AG09319 (cell line): ENCODE results near the gene SPTBN5.

ENCODE experiments used
- DNase-seq: peaks from one replicate; pipeline ENCODE4 v3.0.0-alpha.2; 2010; ENCODE audit warnings: low read depth; ENCODE audit errors: extremely low read depth
- CTCF ChIP-seq: IDR thresholded peaks from 2 replicates; pipeline ENCODE4 v1.5.1; 2011; ENCODE audit warnings: low read depth, mild to moderate bottlenecking, inconsistent platforms, low read length, moderate library complexity

SPTBN5 gene

DNA sequence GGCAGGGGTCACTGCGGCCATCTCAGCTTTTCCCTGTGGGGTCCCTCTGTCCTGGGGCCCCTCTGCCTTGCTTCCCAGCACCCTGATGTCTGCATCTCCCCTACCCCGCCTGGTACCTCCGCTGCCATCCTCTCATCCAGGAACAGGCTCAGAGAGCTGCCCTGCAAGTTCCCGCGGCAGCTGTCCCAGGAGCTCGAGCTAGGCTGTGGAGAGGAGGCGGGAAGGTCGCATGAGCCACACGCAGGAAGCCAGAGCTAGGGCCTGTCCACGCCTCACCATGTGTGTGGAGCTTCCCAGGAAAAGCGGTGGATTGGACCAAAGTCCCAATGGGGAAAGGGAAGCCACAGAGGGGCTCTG lies 42.7 kb downstream of the SPTBN5 start:
- no peak for DNase-seq

GRCh38 chr15:41850482-41851166 lies 43.2 kb downstream of the SPTBN5 start:
- no peak for TF ChIP-seq CTCF
- DNase-seq = no peak

More for the DNA sequence above, 42.7 kb downstream of the SPTBN5 start:
- no peak for TF ChIP-seq CTCF

GRCh38 chr15:41849861-41850260 lies 44.0 kb downstream of the SPTBN5 start:
- DNase-seq = no peak
- no peak for TF ChIP-seq CTCF

GRCh38 chr15:41849204-41849603 lies 44.6 kb downstream of the SPTBN5 start:
- no peak for TF ChIP-seq CTCF
- no peak for DNase-seq

DNA sequence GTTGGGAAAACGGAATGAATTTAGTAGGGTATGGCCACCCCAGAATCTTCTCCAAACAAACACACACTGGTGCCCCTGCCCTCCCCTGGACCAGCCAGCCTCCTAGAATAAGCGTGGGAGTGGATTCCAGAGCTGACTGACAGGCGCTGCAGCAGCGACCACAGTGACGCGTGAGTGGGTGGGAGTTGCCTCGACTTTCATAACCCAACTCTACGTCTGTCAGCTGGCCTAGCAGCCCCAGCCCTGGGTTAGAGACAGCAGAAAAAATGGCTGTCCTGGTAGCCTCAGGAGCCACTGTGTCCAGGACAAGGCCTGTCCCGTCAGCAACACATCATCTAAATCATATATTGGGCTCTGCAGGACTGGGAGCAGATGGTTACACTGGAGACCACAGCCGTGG lies 45.2 kb downstream of the SPTBN5 start:
- no peak for TF ChIP-seq CTCF
- no peak for DNase-seq

DNA sequence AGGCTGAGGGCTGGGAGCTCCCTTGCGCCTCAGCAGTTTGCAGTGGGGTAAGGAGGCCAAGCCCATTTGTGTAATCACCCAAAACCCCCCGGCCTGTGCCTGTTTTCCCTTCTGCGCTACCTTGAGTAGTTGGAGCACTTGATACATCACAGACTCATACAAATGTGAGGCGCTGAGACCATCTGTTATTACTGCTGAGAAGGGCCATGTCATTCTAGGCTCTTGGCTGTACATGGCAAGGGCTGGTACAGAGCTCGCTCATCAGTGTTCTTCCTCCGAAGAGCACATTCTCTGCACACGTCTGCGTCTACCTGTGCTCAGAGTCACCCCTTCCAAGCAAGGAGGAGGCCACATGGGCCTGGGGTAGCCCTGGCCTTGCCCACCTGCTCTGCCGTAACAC lies 45.9 kb downstream of the SPTBN5 start:
- no peak for TF ChIP-seq CTCF

DNA sequence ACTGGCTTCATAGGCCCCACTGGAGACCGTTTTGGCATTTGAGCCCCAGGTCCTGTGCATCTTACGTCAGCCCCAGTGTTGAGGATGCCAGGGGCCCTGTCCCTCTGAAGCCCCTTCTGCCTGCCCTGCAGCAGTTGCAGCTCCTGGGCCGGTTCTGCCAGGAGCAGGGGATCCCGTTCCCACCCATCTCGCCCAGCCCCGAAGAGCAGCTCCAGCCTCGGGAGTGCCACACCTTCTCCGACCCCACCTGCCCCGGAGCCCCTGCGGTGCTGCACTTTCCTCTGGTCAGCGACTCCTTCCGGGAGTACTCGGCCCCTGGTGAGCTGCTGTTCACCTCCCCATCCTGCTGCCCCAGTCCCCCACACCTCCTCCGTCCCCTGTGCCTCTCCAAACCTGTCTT lies 46.6 kb downstream of the SPTBN5 start:
- DNase-seq = no peak
- no peak for TF ChIP-seq CTCF

More for the DNA sequence above, 45.9 kb downstream of the SPTBN5 start:
- no peak for DNase-seq
